ENCODE results near the gene ERC1. TPM values are rescaled to one million over a fixed set of nuclear protein-coding genes. Genes with fewer than 3 reads are reported as not detected.

The ERC1 gene
- polyA plus RNA-seq, 1 donor from 2014 or later: 7.1 TPM

GRCh38 chr12:1019283-1019682, 28.3 kb downstream of the ERC1 start:
- Histone ChIP-seq H3K9me2 (ENCODE audit: insufficient read depth, low read length) (no peaks in the 10 kb centered on the region), H3K27ac (ENCODE audit: low read length) (no peak overlapping the region), H3K4me3 (ENCODE audit: low read length) (no peak overlapping the region), H3K9me3 (ENCODE audit: low read length) (no peaks in the 10 kb centered on the region), H3K36me3 (ENCODE audit: insufficient read depth, low read length) (peaks cover 5% of the 10 kb centered on the region), H3K79me2 (replicated peaks; ENCODE audit: insufficient read depth, low read length) (peaks cover 10% of the 10 kb centered on the region), H4K20me1 (ENCODE audit: insufficient read depth) (no peaks in the 10 kb centered on the region), H2AFZ (ENCODE audit: low read depth, low read length) (no peak overlapping the region), H3K9ac (ENCODE audit: low read length) (no peak overlapping the region), H3K4me2 (ENCODE audit: low read length) (no peak overlapping the region), H3F3A (ENCODE audit: insufficient read depth, low read length, poor library complexity, severe bottlenecking) (no peaks in the 10 kb centered on the region), H3K27me3 (ENCODE audit: insufficient read depth, low read depth, low read length) (no peaks in the 10 kb centered on the region)
- TF ChIP-seq, protein P1, sequence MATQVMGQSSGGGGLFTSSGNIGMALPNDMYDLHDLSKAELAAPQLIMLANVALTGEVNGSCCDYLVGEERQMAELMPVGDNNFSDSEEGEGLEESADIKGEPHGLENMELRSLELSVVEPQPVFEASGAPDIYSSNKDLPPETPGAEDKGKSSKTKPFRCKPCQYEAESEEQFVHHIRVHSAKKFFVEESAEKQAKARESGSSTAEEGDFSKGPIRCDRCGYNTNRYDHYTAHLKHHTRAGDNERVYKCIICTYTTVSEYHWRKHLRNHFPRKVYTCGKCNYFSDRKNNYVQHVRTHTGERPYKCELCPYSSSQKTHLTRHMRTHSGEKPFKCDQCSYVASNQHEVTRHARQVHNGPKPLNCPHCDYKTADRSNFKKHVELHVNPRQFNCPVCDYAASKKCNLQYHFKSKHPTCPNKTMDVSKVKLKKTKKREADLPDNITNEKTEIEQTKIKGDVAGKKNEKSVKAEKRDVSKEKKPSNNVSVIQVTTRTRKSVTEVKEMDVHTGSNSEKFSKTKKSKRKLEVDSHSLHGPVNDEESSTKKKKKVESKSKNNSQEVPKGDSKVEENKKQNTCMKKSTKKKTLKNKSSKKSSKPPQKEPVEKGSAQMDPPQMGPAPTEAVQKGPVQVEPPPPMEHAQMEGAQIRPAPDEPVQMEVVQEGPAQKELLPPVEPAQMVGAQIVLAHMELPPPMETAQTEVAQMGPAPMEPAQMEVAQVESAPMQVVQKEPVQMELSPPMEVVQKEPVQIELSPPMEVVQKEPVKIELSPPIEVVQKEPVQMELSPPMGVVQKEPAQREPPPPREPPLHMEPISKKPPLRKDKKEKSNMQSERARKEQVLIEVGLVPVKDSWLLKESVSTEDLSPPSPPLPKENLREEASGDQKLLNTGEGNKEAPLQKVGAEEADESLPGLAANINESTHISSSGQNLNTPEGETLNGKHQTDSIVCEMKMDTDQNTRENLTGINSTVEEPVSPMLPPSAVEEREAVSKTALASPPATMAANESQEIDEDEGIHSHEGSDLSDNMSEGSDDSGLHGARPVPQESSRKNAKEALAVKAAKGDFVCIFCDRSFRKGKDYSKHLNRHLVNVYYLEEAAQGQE (IDR thresholded peaks at IDR 0.05; ENCODE audit: borderline replicate concordance): no peak
- no peak for TF ChIP-seq EZH2 (IDR thresholded peaks at IDR 0.05; ENCODE audit: borderline replicate concordance, insufficient read depth, low read length, poor library complexity, severe bottlenecking)
- TF ChIP-seq EP300 (conservative IDR thresholded peaks at IDR 0.05; ENCODE audit: poor library complexity, severe bottlenecking): no peak
- TF ChIP-seq TAF1 (IDR thresholded peaks at IDR 0.05; ENCODE audit: low read depth): no peak
- no peak for TF ChIP-seq SMC3 (conservative IDR thresholded peaks at IDR 0.05; ENCODE audit: poor library complexity)
- no peak for TF ChIP-seq MXI1 (conservative IDR thresholded peaks at IDR 0.05; ENCODE audit: poor library complexity, severe bottlenecking)

DNA sequence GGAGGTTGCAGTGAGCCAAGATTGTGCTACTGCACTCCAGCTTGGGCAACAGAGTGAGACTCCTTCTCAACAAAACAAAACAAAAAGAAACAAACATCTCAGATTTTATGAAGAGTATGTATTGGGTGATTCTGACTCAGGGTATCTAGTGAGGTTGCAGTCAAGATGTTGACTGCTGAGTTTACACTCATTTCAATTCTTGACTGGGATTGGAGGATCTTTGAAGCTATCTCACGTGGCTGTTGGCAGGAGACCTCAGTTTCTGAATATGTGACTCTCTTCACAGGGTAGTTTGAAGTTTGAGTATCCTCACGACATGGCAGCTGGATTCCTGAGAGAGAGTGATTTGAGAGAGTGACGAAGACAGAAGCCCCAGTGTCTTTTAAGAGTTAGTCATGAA, 29.4 kb downstream of the ERC1 start:
- H3F3A ChIP-seq (ENCODE audit: insufficient read depth, low read length, poor library complexity, severe bottlenecking): no peaks in the 10 kb centered on the region
- no peaks in the 10 kb centered on the region for H3K9me3 ChIP-seq (ENCODE audit: low read length)
- no peak overlapping the region for H2AFZ ChIP-seq (ENCODE audit: low read depth, low read length)
- no peak overlapping the region for H3K4me3 ChIP-seq (ENCODE audit: low read length)
- TF ChIP-seq TAF1 (IDR thresholded peaks at IDR 0.05; ENCODE audit: low read depth) (no peak), RAD21 (conservative IDR thresholded peaks at IDR 0.05) (no peak), SMC3 (conservative IDR thresholded peaks at IDR 0.05; ENCODE audit: poor library complexity) (no peak), POLR2AphosphoS5 (IDR thresholded peaks at IDR 0.05) (no peak), EZH2 (IDR thresholded peaks at IDR 0.05; ENCODE audit: borderline replicate concordance, insufficient read depth, low read length, poor library complexity, severe bottlenecking) (no peak), CTCF (IDR thresholded peaks at IDR 0.05; ENCODE audit: poor library complexity, severe bottlenecking) (no peak), MXI1 (conservative IDR thresholded peaks at IDR 0.05; ENCODE audit: poor library complexity, severe bottlenecking) (no peak), EP300 (conservative IDR thresholded peaks at IDR 0.05; ENCODE audit: poor library complexity, severe bottlenecking) (no peak)
- TF ChIP-seq, protein P1 (IDR thresholded peaks at IDR 0.05; ENCODE audit: borderline replicate concordance): no peak
- no peaks in the 10 kb centered on the region for H3K9me2 ChIP-seq (ENCODE audit: insufficient read depth, low read length)
- H3K27me3 ChIP-seq (ENCODE audit: insufficient read depth, low read depth, low read length): no peaks in the 10 kb centered on the region
- no peaks in the 10 kb centered on the region for H4K20me1 ChIP-seq (ENCODE audit: insufficient read depth)
- peaks cover 13% of the 10 kb centered on the region for H3K79me2 ChIP-seq (replicated peaks; ENCODE audit: insufficient read depth, low read length)
- H3K36me3 ChIP-seq (ENCODE audit: insufficient read depth, low read length): peaks cover 5% of the 10 kb centered on the region
- no peak overlapping the region for H3K9ac ChIP-seq (ENCODE audit: low read length)
- H3K27ac ChIP-seq (ENCODE audit: low read length): no peak overlapping the region
- H3K4me2 ChIP-seq (ENCODE audit: low read length): no peak overlapping the region

Measured in neural cell (in vitro differentiated cells).